GM12872 (cell line): Measurements from ENCODE around the gene CORIN.

ENCODE experiments used
- TF ChIP-seq, protein P1 (sequence below): IDR thresholded peaks from 3 replicates; pipeline ENCODE4 v1.5.1; 2011; ENCODE audit warnings: low read depth, mild to moderate bottlenecking, low read length, moderate library complexity; ENCODE audit not compliant: insufficient read depth

Gene CORIN

DNA sequence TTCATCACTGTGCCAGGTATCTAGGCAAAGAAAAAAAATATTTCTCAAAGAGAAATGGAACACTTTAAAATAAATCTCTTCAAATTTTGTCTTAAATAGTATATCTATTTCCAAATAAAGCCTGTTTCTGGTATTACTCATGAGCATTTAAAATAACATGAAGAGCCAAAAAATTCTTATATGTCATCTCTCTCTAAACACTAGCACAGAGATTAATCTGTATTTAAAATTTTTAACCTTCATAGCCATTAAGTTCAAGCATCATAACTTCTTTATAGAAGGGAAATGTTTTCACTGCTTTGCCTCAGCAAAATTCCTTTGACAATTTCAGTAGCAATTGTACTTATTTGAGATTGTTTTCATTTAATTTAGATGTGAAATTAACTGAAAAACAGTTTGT lies 5.1 kb upstream of the CORIN start:
- TF ChIP-seq, protein P1, sequence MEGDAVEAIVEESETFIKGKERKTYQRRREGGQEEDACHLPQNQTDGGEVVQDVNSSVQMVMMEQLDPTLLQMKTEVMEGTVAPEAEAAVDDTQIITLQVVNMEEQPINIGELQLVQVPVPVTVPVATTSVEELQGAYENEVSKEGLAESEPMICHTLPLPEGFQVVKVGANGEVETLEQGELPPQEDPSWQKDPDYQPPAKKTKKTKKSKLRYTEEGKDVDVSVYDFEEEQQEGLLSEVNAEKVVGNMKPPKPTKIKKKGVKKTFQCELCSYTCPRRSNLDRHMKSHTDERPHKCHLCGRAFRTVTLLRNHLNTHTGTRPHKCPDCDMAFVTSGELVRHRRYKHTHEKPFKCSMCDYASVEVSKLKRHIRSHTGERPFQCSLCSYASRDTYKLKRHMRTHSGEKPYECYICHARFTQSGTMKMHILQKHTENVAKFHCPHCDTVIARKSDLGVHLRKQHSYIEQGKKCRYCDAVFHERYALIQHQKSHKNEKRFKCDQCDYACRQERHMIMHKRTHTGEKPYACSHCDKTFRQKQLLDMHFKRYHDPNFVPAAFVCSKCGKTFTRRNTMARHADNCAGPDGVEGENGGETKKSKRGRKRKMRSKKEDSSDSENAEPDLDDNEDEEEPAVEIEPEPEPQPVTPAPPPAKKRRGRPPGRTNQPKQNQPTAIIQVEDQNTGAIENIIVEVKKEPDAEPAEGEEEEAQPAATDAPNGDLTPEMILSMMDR = no peak

DNA sequence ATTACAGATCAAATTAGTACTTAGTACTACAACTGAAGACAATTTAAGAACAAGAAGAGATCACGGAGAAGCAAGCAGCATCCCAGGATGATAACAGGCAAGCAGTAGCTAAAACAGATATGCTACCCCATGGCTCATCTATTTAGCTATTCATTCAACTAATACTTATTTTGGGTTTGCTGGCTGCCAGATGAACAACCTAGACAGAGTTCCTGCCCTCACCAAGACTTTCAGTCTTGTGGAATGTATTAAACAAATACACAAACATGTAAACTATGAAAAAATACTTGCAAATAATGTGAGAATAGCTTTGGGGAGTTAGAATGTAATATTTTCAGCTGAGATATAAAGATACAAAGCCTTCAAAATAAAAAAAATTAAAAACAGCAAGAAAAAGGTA lies 2.4 kb upstream of the CORIN start:
- TF ChIP-seq, protein P1 = no peak

DNA sequence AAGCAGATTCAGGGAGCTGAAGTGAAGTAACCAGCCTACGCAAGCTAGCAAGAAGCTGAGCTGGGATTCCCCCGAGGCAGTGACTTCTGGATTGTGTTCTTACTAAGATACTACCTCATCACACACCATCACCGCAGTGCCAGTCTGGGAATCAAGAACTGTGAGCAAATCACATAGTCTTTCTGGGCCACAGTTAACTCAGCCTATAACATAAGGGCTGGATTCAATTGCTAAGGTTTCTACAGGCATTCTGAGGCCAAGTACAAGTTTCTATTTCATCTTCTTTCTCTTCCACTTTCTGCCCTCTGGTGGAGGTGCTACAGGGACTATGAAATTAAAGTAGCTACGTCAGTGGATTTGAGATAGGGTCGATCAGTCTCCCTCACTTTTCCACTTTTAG lies 1.4 kb upstream of the CORIN start:
- TF ChIP-seq, protein P1 = peak; percentile 51; the same call in 2 of the 3 replicates

DNA sequence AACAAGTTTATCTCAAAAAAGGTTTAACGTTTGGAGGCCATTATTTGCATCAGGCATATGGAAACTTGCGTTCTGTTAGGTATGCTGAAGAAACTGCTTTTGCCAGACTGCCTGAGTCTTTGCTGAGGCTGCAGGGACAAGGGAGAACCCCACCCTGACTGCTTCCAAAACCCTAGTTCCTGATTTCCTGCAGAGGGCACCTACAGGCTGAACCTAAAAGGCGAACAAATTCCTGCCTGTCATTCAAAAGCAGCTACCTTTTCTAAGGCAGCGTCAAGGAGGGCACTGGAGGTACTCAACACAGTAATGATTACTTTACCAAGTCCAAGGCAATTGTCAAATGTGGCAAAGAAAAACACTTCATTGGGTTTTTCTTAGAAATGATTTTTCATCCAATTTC lies 578 bp upstream of the CORIN start:
- TF ChIP-seq, protein P1 = no peak

DNA sequence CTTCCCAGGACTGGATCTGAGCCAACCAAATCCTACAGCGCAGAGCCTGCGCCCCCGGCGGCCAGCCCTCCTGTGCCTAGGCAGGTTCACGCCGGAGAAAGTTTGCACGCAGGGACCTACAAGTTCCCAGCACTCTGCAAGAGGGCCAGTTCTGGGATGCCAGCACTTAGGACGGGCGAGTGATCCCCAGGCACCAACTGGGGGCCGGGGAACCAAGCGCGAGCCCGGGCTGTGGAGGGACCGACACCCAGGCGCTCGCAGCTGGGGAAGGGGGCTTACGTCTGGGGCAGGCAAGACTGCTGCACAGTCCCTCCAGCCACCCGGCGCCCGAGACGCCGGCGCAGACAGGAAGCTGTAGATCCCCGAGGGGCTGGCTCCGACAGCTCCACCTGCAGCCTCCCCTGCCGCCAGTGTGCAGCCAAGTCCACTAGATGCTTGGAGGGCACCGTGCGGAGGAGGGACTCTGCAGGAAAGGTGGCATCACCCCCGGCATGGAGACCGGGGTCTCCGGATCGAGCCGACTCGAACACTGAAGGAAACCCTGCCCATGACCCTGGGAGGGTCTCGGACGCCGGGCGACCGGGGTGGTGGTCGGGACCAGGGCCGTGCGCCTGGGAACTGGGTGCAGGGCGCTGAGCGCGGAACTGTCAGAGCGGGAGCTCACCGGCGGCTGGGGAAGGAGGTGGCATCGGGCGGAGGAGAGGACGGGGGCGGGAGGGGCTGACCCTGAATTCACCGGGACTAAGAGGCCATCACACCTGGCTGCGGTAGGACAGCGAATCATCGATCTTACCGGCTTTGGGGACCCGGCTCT lies 566 bp downstream of the CORIN start:
- TF ChIP-seq, protein P1 = 0 out of 3 replicates have a peak, but pooled peaks have one; percentile 23

DNA sequence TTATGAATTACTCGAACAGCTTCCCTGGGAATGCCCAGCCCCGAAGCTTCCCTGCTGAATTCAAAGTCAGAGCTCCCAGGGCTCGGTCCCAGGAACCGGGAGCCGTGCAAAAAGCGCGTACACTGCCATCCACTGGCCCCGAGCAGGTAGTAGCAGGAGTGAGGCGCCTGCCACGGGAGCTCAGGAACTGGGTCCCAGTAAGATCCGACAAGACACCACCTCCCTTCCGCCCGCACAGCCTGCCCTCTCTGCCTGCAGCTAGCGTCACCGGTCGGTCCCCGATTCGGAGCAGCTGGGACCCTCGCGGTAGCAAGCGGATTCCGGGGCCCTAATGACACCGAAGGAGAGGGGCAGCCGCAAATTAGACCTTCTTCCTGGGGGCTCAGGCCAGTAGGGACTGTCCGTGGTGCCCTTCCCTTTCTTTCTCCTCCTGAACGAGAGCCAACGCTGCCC lies 1.2 kb downstream of the CORIN start:
- TF ChIP-seq, protein P1 = peak; percentile 77

DNA sequence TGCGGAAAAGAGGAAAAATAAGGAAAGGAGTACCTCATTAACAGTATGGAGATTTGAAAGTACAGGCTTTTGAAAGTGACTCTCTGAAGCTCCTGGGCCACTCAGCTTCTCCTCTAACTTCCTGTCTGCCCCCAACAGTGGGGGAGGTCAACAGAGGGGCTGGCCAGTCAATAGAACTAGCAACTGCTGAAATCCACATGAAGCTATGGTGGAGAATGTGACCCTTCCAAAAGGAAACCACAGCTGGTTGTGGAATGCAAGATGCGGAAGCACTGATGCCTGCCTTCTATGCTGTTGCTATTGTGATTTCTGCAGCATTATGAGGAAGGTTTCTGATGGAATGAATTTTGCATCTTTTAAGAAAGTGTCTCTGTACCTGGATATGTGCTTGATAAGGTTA lies 2.4 kb downstream of the CORIN start:
- TF ChIP-seq, protein P1 = no peak
